ENCODE results near the gene NEO1. TPM values are rescaled to one million over a fixed set of nuclear protein-coding genes. Genes with fewer than 3 reads are reported as not detected.

The NEO1 gene, protein sequence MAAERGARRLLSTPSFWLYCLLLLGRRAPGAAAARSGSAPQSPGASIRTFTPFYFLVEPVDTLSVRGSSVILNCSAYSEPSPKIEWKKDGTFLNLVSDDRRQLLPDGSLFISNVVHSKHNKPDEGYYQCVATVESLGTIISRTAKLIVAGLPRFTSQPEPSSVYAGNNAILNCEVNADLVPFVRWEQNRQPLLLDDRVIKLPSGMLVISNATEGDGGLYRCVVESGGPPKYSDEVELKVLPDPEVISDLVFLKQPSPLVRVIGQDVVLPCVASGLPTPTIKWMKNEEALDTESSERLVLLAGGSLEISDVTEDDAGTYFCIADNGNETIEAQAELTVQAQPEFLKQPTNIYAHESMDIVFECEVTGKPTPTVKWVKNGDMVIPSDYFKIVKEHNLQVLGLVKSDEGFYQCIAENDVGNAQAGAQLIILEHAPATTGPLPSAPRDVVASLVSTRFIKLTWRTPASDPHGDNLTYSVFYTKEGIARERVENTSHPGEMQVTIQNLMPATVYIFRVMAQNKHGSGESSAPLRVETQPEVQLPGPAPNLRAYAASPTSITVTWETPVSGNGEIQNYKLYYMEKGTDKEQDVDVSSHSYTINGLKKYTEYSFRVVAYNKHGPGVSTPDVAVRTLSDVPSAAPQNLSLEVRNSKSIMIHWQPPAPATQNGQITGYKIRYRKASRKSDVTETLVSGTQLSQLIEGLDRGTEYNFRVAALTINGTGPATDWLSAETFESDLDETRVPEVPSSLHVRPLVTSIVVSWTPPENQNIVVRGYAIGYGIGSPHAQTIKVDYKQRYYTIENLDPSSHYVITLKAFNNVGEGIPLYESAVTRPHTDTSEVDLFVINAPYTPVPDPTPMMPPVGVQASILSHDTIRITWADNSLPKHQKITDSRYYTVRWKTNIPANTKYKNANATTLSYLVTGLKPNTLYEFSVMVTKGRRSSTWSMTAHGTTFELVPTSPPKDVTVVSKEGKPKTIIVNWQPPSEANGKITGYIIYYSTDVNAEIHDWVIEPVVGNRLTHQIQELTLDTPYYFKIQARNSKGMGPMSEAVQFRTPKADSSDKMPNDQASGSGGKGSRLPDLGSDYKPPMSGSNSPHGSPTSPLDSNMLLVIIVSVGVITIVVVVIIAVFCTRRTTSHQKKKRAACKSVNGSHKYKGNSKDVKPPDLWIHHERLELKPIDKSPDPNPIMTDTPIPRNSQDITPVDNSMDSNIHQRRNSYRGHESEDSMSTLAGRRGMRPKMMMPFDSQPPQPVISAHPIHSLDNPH (N-terminal part only)
- 1 to 10 TPM; 4.4 to 9.5 (median 6.9) TPM for total RNA-seq
- polyA plus RNA-seq, result 1 to 10 TPM; 1.4 to 3.3 TPM
- 13.3 reads per million, percentile 42 among the genes with 10 or more reads in this experiment for total RNA-seq

DNA sequence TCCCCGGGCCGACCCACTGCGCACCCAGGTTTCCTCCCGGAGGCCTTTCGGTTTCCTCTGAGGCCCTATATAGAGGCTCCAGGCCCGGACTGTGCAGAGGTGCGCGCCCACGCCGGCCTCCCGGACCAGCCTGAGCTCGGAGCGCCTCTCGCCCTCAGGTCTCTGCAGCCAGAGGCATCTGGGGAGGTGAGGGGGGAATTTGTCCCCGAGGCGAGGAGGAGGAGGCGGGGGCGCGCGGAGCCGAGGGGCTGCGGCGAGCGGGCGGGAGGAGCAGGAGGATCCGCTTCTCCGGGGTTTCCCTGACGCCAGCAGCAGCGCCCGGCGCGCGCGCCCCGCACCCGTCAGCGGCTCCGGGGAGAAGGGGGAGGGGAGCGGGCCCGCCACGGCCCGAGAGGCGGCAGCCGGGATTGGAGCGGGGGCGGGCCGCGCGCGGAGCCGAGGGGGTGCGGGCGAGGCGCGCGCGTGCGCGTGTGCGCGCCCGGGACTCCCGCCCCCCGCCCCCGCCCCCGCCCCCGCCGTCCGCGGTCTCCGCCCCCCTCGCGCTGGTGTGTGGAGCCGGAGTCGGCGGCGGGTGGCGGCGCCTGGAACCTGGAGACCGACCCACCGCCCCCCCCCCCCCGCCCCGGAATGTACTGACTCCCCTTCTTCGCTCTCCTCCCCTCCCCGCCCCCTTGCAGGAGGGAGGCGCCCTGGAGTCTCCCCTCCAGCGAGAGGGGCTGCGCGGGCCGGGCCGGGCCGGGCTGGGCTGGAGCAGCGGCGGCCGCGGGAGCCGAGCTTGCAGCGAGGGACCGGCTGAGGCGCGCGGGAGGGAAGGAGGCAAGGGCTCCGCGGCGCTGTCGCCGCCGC, at the start of gene NEO1:
Gene NEO1 (plus strand): TSS at position 657 of the 846 bp plus-strand sequence. CDS start 213 bp downstream, outside the sequence.
- H3K27ac Mint-ChIP-seq, result peak within 1 kb of the TSS; percentile 36 to 88 (median 62)
- ChIA-PET CTCF (interaction anchor here (1.2 kb wide), 1 partner anchor 580 kb away, joined by 4 read pairs; no protein-coding TSS in a partner anchor), POLR2A (interaction anchor here (0.6 to 2.8 kb wide), 2 partner anchors 268 to 873 kb away, joined by 3 to 10 read pairs; partner anchors contain the start of gene ADPGK)
- H3K36me3 Mint-ChIP-seq, result no peaks in the 10 kb centered on the region
- H3K4me3 Mint-ChIP-seq, result peak within 1 kb of the TSS; percentile 81 to 95 (median 88)
- ATAC-seq (peak; percentile 90), DNase-seq (peak; percentile 71 to 86 (median 84))
- Histone ChIP-seq H3K36me3 (ENCODE audit: control insufficient read depth in 2 of 3, insufficient read depth in 3 of 3, low read length in 3 of 3) (peaks cover 0 to 4% (median 0%) of the 10 kb centered on the region in 3 experiments), H3K4me1 (ENCODE audit: control insufficient read depth in 2 of 2, insufficient read depth in 2 of 2, low read length in 2 of 2) (peaks cover 8 to 11% of the 10 kb centered on the region in 2 donors), H3K4me3 (ENCODE audit: low read length) (peak within 1 kb of the TSS; percentile 74), H3K27ac (ENCODE audit: low read depth, low read length) (peak within 1 kb of the TSS; percentile 74), H3K9me3 (ENCODE audit: control insufficient read depth in 2 of 3, low read length in 3 of 3) (no peaks in the 10 kb centered on the region), H3K27me3 (ENCODE audit: control insufficient read depth in 2 of 2, insufficient read depth in 2 of 2, low read length in 2 of 2) (no peaks in the 10 kb centered on the region)
- peaks cover 0 to 38% (median 0%) of the 10 kb centered on the region in 5 donors for H3K27me3 Mint-ChIP-seq
- H3K9me3 Mint-ChIP-seq, result peaks cover 0 to 1% (median 0%) of the 10 kb centered on the region in 11 donors
- intact Hi-C loops (cut with micrococcal nuclease), result loop anchor here (1.0 to 10.0 kb wide), 7 partner anchors 215 to 933 kb away; partner anchors contain the start of genes ARIH1 (in 1 of the 2), HEXA (in 1 of the 2), MYO9A (in 1 of the 2) and PARP6 (in 1 of the 2)
- peaks cover 4 to 14% (median 11%) of the 10 kb centered on the region in 7 donors for H3K4me1 Mint-ChIP-seq

DNA sequence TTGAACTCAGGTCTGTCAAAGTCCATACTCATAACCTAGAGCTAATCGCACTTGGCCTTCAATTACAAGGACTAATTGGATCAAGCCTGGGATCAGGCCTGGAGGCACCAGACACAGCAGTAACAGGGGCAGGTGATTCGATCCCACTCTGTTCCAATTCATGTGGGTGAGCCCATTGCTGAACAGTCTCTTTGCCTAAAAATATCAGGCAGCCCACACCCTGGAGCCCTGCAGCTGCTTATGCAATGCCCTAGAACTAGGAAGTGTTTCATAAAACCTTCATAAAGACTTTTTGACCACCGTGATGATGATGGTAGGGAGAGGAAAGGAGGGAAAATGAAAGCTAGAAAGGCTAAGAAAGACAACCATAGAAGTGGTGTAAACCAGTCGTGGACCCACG, 47.8 kb upstream of the NEO1 start:
- ATAC-seq (no peak), DNase-seq (no peak)
- no peaks in the 10 kb centered on the region for H3K4me1 Mint-ChIP-seq
- H3K27me3 Mint-ChIP-seq, result peaks cover 15 to 36% (median 26%) of the 10 kb centered on the region in 5 donors
- Histone ChIP-seq H3K36me3 (ENCODE audit: control insufficient read depth in 2 of 3, insufficient read depth in 3 of 3, low read length in 3 of 3) (no peaks in the 10 kb centered on the region), H3K27ac (ENCODE audit: low read depth, low read length) (no peak overlapping the region), H3K27me3 (ENCODE audit: control insufficient read depth in 2 of 2, insufficient read depth in 2 of 2, low read length in 2 of 2) (no peaks in the 10 kb centered on the region), H3K9me3 (ENCODE audit: control insufficient read depth in 2 of 3, low read length in 3 of 3) (no peaks in the 10 kb centered on the region), H3K4me1 (ENCODE audit: control insufficient read depth in 2 of 2, insufficient read depth in 2 of 2, low read length in 2 of 2) (no peaks in the 10 kb centered on the region), H3K4me3 (ENCODE audit: low read length) (no peak overlapping the region)
- peaks cover 0 to 3% (median 0%) of the 10 kb centered on the region in 11 donors for H3K9me3 Mint-ChIP-seq
- ChIA-PET CTCF (interaction anchor here (0.6 kb wide), 1 partner anchor 1765 kb away, joined by 3 read pairs; no protein-coding TSS in a partner anchor), POLR2A (no interaction called here)
- H3K27ac Mint-ChIP-seq, result no peak overlapping the region
- intact Hi-C loops (cut with micrococcal nuclease), result no loop called here
- no peaks in the 10 kb centered on the region for H3K36me3 Mint-ChIP-seq
- no peak overlapping the region for H3K4me3 Mint-ChIP-seq

DNA sequence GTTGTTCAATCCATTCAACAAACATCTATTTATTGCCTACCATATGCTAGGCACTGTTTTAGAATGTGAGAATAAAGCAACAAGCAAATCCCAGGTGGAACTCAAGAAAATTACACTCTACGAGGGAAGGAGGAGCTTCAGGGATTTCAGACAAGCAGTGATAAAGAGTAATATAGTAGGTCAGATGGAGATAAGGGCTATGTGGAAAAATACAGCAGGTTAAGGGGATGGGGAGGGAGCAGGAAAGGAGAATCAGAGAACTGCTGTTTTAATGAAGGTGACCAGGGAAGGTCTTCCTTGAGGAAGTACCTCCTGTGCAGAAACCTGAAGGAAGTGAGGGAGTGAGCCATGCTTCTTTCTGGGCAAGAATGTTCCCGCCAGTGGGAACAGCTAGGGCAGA, 47.2 kb upstream of the NEO1 start:
- POLR2A ChIA-PET, result no interaction called here
- no peaks in the 10 kb centered on the region for H3K36me3 ChIP-seq (ENCODE audit: control insufficient read depth in 2 of 3, insufficient read depth in 3 of 3, low read length in 3 of 3)
- no peaks in the 10 kb centered on the region for H3K4me1 ChIP-seq (ENCODE audit: control insufficient read depth in 2 of 2, insufficient read depth in 2 of 2, low read length in 2 of 2)
- intact Hi-C loops (cut with micrococcal nuclease), result no loop called here
- no peak overlapping the region for H3K27ac ChIP-seq (ENCODE audit: low read depth, low read length)
- ATAC-seq (no peak), DNase-seq (no peak)
- H3K27me3 ChIP-seq (ENCODE audit: control insufficient read depth in 2 of 2, insufficient read depth in 2 of 2, low read length in 2 of 2), result no peaks in the 10 kb centered on the region
- no peaks in the 10 kb centered on the region for H3K36me3 Mint-ChIP-seq
- no peaks in the 10 kb centered on the region for H3K4me1 Mint-ChIP-seq
- CTCF ChIA-PET, result no interaction called here
- peaks cover 0 to 3% (median 0%) of the 10 kb centered on the region in 11 donors for H3K9me3 Mint-ChIP-seq
- no peak overlapping the region for H3K4me3 Mint-ChIP-seq
- H3K4me3 ChIP-seq (ENCODE audit: low read length), result no peak overlapping the region
- peaks cover 19 to 40% (median 29%) of the 10 kb centered on the region in 5 donors for H3K27me3 Mint-ChIP-seq
- H3K27ac Mint-ChIP-seq, result no peak overlapping the region
- no peaks in the 10 kb centered on the region for H3K9me3 ChIP-seq (ENCODE audit: control insufficient read depth in 2 of 3, low read length in 3 of 3)

DNA sequence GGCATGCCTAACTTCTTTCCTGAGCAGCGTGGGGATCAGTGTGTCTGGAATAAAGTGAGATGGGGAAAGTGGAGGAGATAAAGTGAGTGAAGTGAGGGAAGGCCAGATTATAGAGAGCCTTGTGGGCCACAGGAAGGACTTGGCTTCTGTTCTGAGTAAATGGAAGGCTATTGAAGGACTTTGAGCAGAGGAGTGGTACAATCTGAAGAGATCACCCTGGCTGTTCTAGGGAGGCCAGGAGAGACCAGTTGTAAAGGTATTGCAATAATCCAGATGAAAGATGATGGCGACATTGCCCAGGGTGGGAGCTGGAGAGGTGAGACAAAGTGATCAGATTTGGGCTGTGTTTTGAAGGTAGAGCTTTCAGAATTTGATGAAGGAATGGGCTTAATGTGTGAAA, 46.8 kb upstream of the NEO1 start:
- no peak overlapping the region for H3K27ac Mint-ChIP-seq
- no peak for ATAC-seq
- H3K9me3 Mint-ChIP-seq, result peaks cover 0 to 3% (median 0%) of the 10 kb centered on the region in 11 donors

GRCh38 chr15:73006523-73006922, 45.7 kb upstream of the NEO1 start:
- ATAC-seq, result no peak
- CTCF ChIA-PET, result no interaction called here
- POLR2A ChIA-PET, result no interaction called here

More for the DNA sequence above, 46.8 kb upstream of the NEO1 start:
- Mint-ChIP-seq H3K4me3 (no peak overlapping the region), H3K27me3 (peaks cover 20 to 42% (median 29%) of the 10 kb centered on the region in 5 donors), H3K36me3 (no peaks in the 10 kb centered on the region), H3K4me1 (no peaks in the 10 kb centered on the region)
- no peak overlapping the region for H3K4me3 ChIP-seq (ENCODE audit: low read length)
- H3K9me3 ChIP-seq (ENCODE audit: control insufficient read depth in 2 of 3, low read length in 3 of 3), result no peaks in the 10 kb centered on the region
- intact Hi-C loops (cut with micrococcal nuclease), result no loop called here
- POLR2A ChIA-PET, result no interaction called here
- H3K4me1 ChIP-seq (ENCODE audit: control insufficient read depth in 2 of 2, insufficient read depth in 2 of 2, low read length in 2 of 2), result no peaks in the 10 kb centered on the region
- DNase-seq, result no peak
- H3K27ac ChIP-seq (ENCODE audit: low read depth, low read length), result no peak overlapping the region
- no peaks in the 10 kb centered on the region for H3K27me3 ChIP-seq (ENCODE audit: control insufficient read depth in 2 of 2, insufficient read depth in 2 of 2, low read length in 2 of 2)
- H3K36me3 ChIP-seq (ENCODE audit: control insufficient read depth in 2 of 3, insufficient read depth in 3 of 3, low read length in 3 of 3), result no peaks in the 10 kb centered on the region
- CTCF ChIA-PET, result no interaction called here

More at GRCh38 chr15:73006523-73006922, 45.7 kb upstream of the NEO1 start:
- Histone ChIP-seq H3K4me1 (ENCODE audit: control insufficient read depth in 2 of 2, insufficient read depth in 2 of 2, low read length in 2 of 2) (no peaks in the 10 kb centered on the region), H3K36me3 (ENCODE audit: control insufficient read depth in 2 of 3, insufficient read depth in 3 of 3, low read length in 3 of 3) (no peaks in the 10 kb centered on the region), H3K9me3 (ENCODE audit: control insufficient read depth in 2 of 3, low read length in 3 of 3) (no peaks in the 10 kb centered on the region), H3K27me3 (ENCODE audit: control insufficient read depth in 2 of 2, insufficient read depth in 2 of 2, low read length in 2 of 2) (no peaks in the 10 kb centered on the region), H3K27ac (ENCODE audit: low read depth, low read length) (no peak overlapping the region), H3K4me3 (ENCODE audit: low read length) (no peak overlapping the region)
- H3K4me3 Mint-ChIP-seq, result no peak overlapping the region
- no peaks in the 10 kb centered on the region for H3K36me3 Mint-ChIP-seq
- H3K27ac Mint-ChIP-seq, result no peak overlapping the region
- intact Hi-C loops (cut with micrococcal nuclease), result no loop called here
- no peak for DNase-seq
- H3K27me3 Mint-ChIP-seq, result peaks cover 21 to 44% (median 29%) of the 10 kb centered on the region in 5 donors
- peaks cover 0 to 3% (median 0%) of the 10 kb centered on the region in 11 donors for H3K9me3 Mint-ChIP-seq
- H3K4me1 Mint-ChIP-seq, result no peaks in the 10 kb centered on the region
